GM18858 (cell line): Measurements from ENCODE around the gene ADGRA3.
"Not testable (repeated sequence)": the region's sequence is repeated elsewhere in the genome, so short reads cannot be mapped to it uniquely, and the experiment has no call there.

Experiments used
- ATAC-seq: cut with Tn5 transposase; IDR thresholded peaks from one replicate; pipeline ENCODE4 v1.9.1; 2021; ENCODE audit not compliant: unreplicated experiment

Gene ADGRA3

GRCh38 chr4:22482250-22483127 lies 33.4 kb downstream of the ADGRA3 start:
- ATAC-seq: no peak

- no peak for ATAC-seq
These were observed 35.1 kb downstream of the ADGRA3 start for GRCh38 chr4:22480675-22481327.

- ATAC-seq: no peak
These were observed 37.4 kb downstream of the ADGRA3 start for GRCh38 chr4:22478426-22478825.

GRCh38 chr4:22477813-22478182 lies 38.1 kb downstream of the ADGRA3 start:
- ATAC-seq: no peak

- no peak for ATAC-seq
These were observed 38.6 kb downstream of the ADGRA3 start for GRCh38 chr4:22477136-22477812.

- no peak for ATAC-seq
These were observed 39.9 kb downstream of the ADGRA3 start for GRCh38 chr4:22476011-22476410.

- not testable (repeated sequence) for ATAC-seq
These were observed 40.6 kb downstream of the ADGRA3 start for GRCh38 chr4:22475311-22475646.

- ATAC-seq: no peak
These were observed 41.1 kb downstream of the ADGRA3 start for GRCh38 chr4:22474636-22475310.

- ATAC-seq: no peak
These were observed 42.6 kb downstream of the ADGRA3 start for GRCh38 chr4:22473268-22473667.

GRCh38 chr4:22471999-22472461 lies 43.8 kb downstream of the ADGRA3 start:
- no peak for ATAC-seq

- no peak for ATAC-seq
These were observed 44.4 kb downstream of the ADGRA3 start for GRCh38 chr4:22471419-22471818.

GRCh38 chr4:22466581-22466980 lies 49.3 kb downstream of the ADGRA3 start:
- no peak for ATAC-seq

- no peak for ATAC-seq
These were observed 49.9 kb downstream of the ADGRA3 start for GRCh38 chr4:22465996-22466395.

GRCh38 chr4:22465349-22465748 lies 50.5 kb downstream of the ADGRA3 start:
- no peak for ATAC-seq

- no peak for ATAC-seq
These were observed 52.7 kb downstream of the ADGRA3 start for GRCh38 chr4:22463179-22463578.

- no peak for ATAC-seq
These were observed 53.2 kb downstream of the ADGRA3 start for GRCh38 chr4:22462688-22463087.

GRCh38 chr4:22460266-22460665 lies 55.6 kb downstream of the ADGRA3 start:
- no peak for ATAC-seq

GRCh38 chr4:22458098-22458497 lies 57.8 kb downstream of the ADGRA3 start:
- no peak for ATAC-seq

GRCh38 chr4:22457348-22457747 lies 58.5 kb downstream of the ADGRA3 start:
- no peak for ATAC-seq

- no peak for ATAC-seq
These were observed 59.6 kb downstream of the ADGRA3 start for GRCh38 chr4:22456291-22456690.

- ATAC-seq: no peak
These were observed 60.9 kb downstream of the ADGRA3 start for GRCh38 chr4:22454955-22455354.
